Liver (tissue), 9 donors: Measurements from ENCODE around the gene CBLL1. TPM values are rescaled to one million over a fixed set of nuclear protein-coding genes. Genes with fewer than 3 reads are reported as not detected.

Experiments
- DNase-seq: peaks from one replicate; pipeline ENCODE4 v3.0.0-alpha.2; 2017; ENCODE audit warnings: low spot score
- H3K27ac ChIP-seq, 2 donors: one replicate each; pipeline ENCODE4 v1.7.0; 2013; ENCODE audit warnings: inconsistent platforms in 2 of 2, low read length in 2 of 2, control low read depth in 1 of 2, low read depth in 1 of 2, mild to moderate bottlenecking in 1 of 2
- H3K27me3 ChIP-seq, 4 donors: one replicate each; pipeline versions ENCODE4 v1.6.1 to v1.7.0; 2013; ENCODE audit warnings: low read length in 3 of 4, inconsistent platforms in 1 of 4, mild to moderate bottlenecking in 1 of 4, moderate library complexity in 1 of 4; ENCODE audit not compliant: control insufficient read depth in 4 of 4, insufficient read depth in 4 of 4
- H3K36me3 ChIP-seq, 4 donors: one replicate each; pipeline versions ENCODE4 v1.6.1 to v1.7.0; 2013; ENCODE audit warnings: low read length in 3 of 4, mild to moderate bottlenecking in 3 of 4, low read depth in 1 of 4, moderate library complexity in 1 of 4; ENCODE audit not compliant: control insufficient read depth in 4 of 4, insufficient read depth in 3 of 4
- H3K4me1 ChIP-seq, 4 donors: one replicate each; pipeline versions ENCODE4 v1.6.1 to v1.7.0; 2013; ENCODE audit warnings: low read length in 3 of 4, mild to moderate bottlenecking in 3 of 4, moderate library complexity in 1 of 4; ENCODE audit not compliant: control insufficient read depth in 4 of 4, insufficient read depth in 4 of 4
- H3K4me3 ChIP-seq, 3 donors: one replicate each; pipeline versions ENCODE4 v1.6.1 to v1.7.0; 2013; ENCODE audit warnings: low read length in 3 of 3, control low read depth in 1 of 3, low read depth in 1 of 3, mild to moderate bottlenecking in 1 of 3
- H3K9ac ChIP-seq, 2 donors: one replicate each; pipeline ENCODE4 v1.7.0; 2013; ENCODE audit warnings: low read length in 2 of 2, mild to moderate bottlenecking in 2 of 2, moderate library complexity in 2 of 2, control low read depth in 1 of 2, low read depth in 1 of 2
- H3K9me3 ChIP-seq, 4 donors: one replicate each; pipeline versions ENCODE4 v1.6.1 to v1.7.0; 2013; ENCODE audit warnings: low read length in 3 of 4; ENCODE audit not compliant: control insufficient read depth in 4 of 4
- EGR1 ChIP-seq, 2 donors: IDR thresholded peaks; 2 replicates each; pipeline ENCODE4 v1.6.1; 2016 to 2018; ENCODE audit warnings: antibody characterized with exemption in 2 of 2, low read depth in 2 of 2
- FOXA1 ChIP-seq: IDR thresholded peaks from 2 replicates; pipeline ENCODE4 v1.6.1; 2016; ENCODE audit warnings: antibody characterized with exemption
- FOXA2 ChIP-seq: IDR thresholded peaks from 2 replicates; pipeline ENCODE4 v1.6.1; 2016; ENCODE audit warnings: antibody characterized with exemption
- GABPA ChIP-seq, 2 donors: IDR thresholded peaks in 1 of 2; conservative IDR thresholded peaks in 1 of 2; 2 replicates each; pipeline ENCODE4 v1.6.1; 2016; ENCODE audit warnings: antibody characterized with exemption in 2 of 2, mild to moderate bottlenecking in 1 of 2, moderate library complexity in 1 of 2
- HNF4A ChIP-seq, 2 donors: conservative IDR thresholded peaks; 2 replicates each; pipeline ENCODE4 v1.6.1; 2016; ENCODE audit warnings: antibody characterized with exemption in 2 of 2, mild to moderate bottlenecking in 2 of 2
- HNF4G ChIP-seq: IDR thresholded peaks from 2 replicates; pipeline ENCODE4 v1.6.1; 2016; ENCODE audit warnings: antibody characterized with exemption
- JUND ChIP-seq, 2 donors: IDR thresholded peaks; 2 replicates each; pipeline ENCODE4 v1.6.1; 2016; ENCODE audit warnings: antibody characterized with exemption in 2 of 2
- NR2F2 ChIP-seq: IDR thresholded peaks from 2 replicates; pipeline ENCODE4 v1.6.1; 2016; ENCODE audit warnings: antibody characterized with exemption
- RAD21 ChIP-seq, 2 donors: IDR thresholded peaks; 2 replicates each; pipeline ENCODE4 v1.6.1; 2016; ENCODE audit warnings: antibody characterized with exemption in 2 of 2, mild to moderate bottlenecking in 2 of 2
- RXRA ChIP-seq, 2 donors: IDR thresholded peaks; 2 replicates each; pipeline ENCODE4 v1.6.1; 2017 to 2018; ENCODE audit warnings: antibody characterized with exemption in 2 of 2, mild to moderate bottlenecking in 1 of 2
- SP1 ChIP-seq: IDR thresholded peaks from 2 replicates; pipeline ENCODE4 v1.6.1; 2018; ENCODE audit warnings: antibody characterized with exemption, mild to moderate bottlenecking
- TAF1 ChIP-seq: conservative IDR thresholded peaks from 2 replicates; pipeline ENCODE4 v1.6.1; 2016; ENCODE audit warnings: antibody characterized with exemption, mild to moderate bottlenecking
- YY1 ChIP-seq: IDR thresholded peaks from 2 replicates; pipeline ENCODE4 v1.6.1; 2016; ENCODE audit warnings: antibody characterized with exemption, mild to moderate bottlenecking
- WGBS: extraction: QIAGEN DNeasy Blood & Tissue Kit; methylation state at CpG from one replicate; pipeline ENCODE4 v1.1.7; 2013; 5-methylcytosine and 5-hydroxymethylcytosine counted together
- polyA plus RNA-seq, 2 donors: library from polyadenylated mRNA; stranded (reverse) in 1 of 2; unstranded in 1 of 2; fragments of 200-250 nt in 1 of 2; fragments of >200 nt in 1 of 2; fragmentation: Nextera tagmentation in 1 of 2; extraction: Ambion mirVana in 1 of 2; gene quantifications; one replicate each; pipeline versions ENCODE4 v1.2.1 to v1.2.3, GENCODE V29; 2013 to 2015
- total RNA-seq, 2 donors: library from RNA; depleted of rRNA; stranded (reverse); fragments of >200 nt; gene quantifications; one replicate each; pipeline ENCODE4 v1.2.3, GENCODE V29; 2014
- TF ChIP-seq, protein P1 (sequence below): IDR thresholded peaks from 2 replicates; pipeline ENCODE4 v1.6.1; 2016; ENCODE audit warnings: antibody characterized with exemption
- TF ChIP-seq, protein P2 (sequence below): IDR thresholded peaks from 2 replicates; pipeline ENCODE4 v1.6.1; 2016; ENCODE audit warnings: antibody characterized with exemption, mild to moderate bottlenecking
- TF ChIP-seq, protein P3 (sequence below): IDR thresholded peaks from 2 replicates; pipeline ENCODE4 v1.6.1; 2016; ENCODE audit warnings: antibody characterized with exemption
- TF ChIP-seq, protein P4 (sequence below): fragments of 150-350 bp; IDR thresholded peaks from 2 replicates; pipeline ENCODE4 v1.5.1; 2017; ENCODE audit warnings: improper control_type of control experiment, low read depth, low read length; ENCODE audit not compliant: missing input control
- donor health status: healthy.
- donor health status: healthy.
- donor health status: healthy.
- donor health status: healthy.
- donor health status: healthy.

CBLL1 gene
- total and polyA plus RNA-seq, 4 donors = 5.2 to 17.0 (median 10.0) TPM

DNA sequence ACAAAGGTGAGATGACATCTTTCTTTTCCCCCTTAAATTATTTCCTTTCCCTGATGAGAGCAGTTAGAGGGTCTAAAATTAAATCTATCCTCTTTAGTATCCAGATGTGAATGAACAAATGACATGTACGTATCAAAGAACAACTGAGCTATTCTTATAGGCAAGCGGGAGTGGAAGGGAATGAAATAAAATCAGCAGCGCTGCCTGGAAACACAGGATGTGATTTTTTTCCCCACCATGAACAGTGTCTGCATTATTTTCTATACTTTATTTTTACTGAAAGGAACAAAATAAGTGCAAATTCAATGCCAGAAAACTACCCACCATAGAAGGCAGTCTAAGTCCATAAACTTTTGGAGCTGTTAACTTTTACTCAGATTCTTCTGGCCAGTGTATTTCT lies 42.8 kb upstream of the CBLL1 start:
- Histone ChIP-seq H3K9ac (no peak overlapping the region), H3K4me3 (no peak overlapping the region), H3K9me3 (no peaks in the 10 kb centered on the region), H3K27ac (no peak overlapping the region), H3K27me3 (peaks cover 0 to under 1% (median 0%) of the 10 kb centered on the region in 4 donors), H3K36me3 (no peaks in the 10 kb centered on the region), H3K4me1 (no peaks in the 10 kb centered on the region)
- TF ChIP-seq JUND (IDR thresholded peaks at IDR 0.05) (no peak), SP1 (no peak), TAF1 (no peak), RXRA (IDR thresholded peaks at IDR 0.05) (no peak), NR2F2 (no peak), RAD21 (IDR thresholded peaks at IDR 0.05) (no peak)
- TF ChIP-seq, protein P1, sequence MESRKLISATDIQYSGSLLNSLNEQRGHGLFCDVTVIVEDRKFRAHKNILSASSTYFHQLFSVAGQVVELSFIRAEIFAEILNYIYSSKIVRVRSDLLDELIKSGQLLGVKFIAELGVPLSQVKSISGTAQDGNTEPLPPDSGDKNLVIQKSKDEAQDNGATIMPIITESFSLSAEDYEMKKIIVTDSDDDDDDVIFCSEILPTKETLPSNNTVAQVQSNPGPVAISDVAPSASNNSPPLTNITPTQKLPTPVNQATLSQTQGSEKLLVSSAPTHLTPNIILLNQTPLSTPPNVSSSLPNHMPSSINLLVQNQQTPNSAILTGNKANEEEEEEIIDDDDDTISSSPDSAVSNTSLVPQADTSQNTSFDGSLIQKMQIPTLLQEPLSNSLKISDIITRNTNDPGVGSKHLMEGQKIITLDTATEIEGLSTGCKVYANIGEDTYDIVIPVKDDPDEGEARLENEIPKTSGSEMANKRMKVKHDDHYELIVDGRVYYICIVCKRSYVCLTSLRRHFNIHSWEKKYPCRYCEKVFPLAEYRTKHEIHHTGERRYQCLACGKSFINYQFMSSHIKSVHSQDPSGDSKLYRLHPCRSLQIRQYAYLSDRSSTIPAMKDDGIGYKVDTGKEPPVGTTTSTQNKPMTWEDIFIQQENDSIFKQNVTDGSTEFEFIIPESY = no peak
- TF ChIP-seq, protein P2, sequence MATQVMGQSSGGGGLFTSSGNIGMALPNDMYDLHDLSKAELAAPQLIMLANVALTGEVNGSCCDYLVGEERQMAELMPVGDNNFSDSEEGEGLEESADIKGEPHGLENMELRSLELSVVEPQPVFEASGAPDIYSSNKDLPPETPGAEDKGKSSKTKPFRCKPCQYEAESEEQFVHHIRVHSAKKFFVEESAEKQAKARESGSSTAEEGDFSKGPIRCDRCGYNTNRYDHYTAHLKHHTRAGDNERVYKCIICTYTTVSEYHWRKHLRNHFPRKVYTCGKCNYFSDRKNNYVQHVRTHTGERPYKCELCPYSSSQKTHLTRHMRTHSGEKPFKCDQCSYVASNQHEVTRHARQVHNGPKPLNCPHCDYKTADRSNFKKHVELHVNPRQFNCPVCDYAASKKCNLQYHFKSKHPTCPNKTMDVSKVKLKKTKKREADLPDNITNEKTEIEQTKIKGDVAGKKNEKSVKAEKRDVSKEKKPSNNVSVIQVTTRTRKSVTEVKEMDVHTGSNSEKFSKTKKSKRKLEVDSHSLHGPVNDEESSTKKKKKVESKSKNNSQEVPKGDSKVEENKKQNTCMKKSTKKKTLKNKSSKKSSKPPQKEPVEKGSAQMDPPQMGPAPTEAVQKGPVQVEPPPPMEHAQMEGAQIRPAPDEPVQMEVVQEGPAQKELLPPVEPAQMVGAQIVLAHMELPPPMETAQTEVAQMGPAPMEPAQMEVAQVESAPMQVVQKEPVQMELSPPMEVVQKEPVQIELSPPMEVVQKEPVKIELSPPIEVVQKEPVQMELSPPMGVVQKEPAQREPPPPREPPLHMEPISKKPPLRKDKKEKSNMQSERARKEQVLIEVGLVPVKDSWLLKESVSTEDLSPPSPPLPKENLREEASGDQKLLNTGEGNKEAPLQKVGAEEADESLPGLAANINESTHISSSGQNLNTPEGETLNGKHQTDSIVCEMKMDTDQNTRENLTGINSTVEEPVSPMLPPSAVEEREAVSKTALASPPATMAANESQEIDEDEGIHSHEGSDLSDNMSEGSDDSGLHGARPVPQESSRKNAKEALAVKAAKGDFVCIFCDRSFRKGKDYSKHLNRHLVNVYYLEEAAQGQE = no peak
- 85% methylated on average over 3 of the region's 3 CpGs for WGBS
- no peak for DNase-seq

DNA sequence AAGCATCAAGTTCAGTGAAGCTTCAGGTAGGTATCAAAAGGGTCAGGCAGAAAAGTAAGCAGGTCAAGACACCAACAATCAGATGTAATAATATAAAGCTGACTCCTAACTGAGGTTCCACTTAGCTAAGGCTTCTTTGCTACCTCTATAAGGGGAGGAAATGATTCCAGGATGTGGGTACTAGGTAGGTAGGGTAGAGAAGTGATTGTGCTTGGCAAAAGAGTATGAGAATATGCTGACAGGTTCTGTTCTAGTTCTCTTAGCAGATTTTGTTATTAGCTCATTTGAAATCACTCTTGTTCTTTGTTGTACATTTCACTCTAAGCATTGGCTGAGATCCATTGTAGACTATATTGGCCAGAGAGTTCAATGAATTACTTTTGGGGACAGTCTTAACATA lies 40.7 kb upstream of the CBLL1 start:
- Histone ChIP-seq H3K36me3 (no peaks in the 10 kb centered on the region), H3K27me3 (peaks cover 0 to 2% (median 0%) of the 10 kb centered on the region in 4 donors), H3K9ac (no peak overlapping the region), H3K4me1 (no peaks in the 10 kb centered on the region), H3K9me3 (no peaks in the 10 kb centered on the region), H3K4me3 (no peak overlapping the region), H3K27ac (no peak overlapping the region)
- TF ChIP-seq JUND (IDR thresholded peaks at IDR 0.05) (no peak), GABPA (IDR thresholded peaks at IDR 0.05 in 1 of 2, conservative IDR thresholded peaks at IDR 0.05 in 1 of 2) (no peak), NR2F2 (no peak), SP1 (no peak), TAF1 (no peak), HNF4A (conservative IDR thresholded peaks at IDR 0.05) (no peak), EGR1 (IDR thresholded peaks at IDR 0.05; ENCODE audit: low read depth in 2 of 2) (no peak), RAD21 (IDR thresholded peaks at IDR 0.05) (no peak), YY1 (no peak), HNF4G (no peak), FOXA2 (no peak), FOXA1 (no peak)
- TF ChIP-seq, protein P1 = no peak
- TF ChIP-seq, protein P3, sequence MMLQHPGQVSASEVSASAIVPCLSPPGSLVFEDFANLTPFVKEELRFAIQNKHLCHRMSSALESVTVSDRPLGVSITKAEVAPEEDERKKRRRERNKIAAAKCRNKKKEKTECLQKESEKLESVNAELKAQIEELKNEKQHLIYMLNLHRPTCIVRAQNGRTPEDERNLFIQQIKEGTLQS = no peak
- TF ChIP-seq, protein P4, sequence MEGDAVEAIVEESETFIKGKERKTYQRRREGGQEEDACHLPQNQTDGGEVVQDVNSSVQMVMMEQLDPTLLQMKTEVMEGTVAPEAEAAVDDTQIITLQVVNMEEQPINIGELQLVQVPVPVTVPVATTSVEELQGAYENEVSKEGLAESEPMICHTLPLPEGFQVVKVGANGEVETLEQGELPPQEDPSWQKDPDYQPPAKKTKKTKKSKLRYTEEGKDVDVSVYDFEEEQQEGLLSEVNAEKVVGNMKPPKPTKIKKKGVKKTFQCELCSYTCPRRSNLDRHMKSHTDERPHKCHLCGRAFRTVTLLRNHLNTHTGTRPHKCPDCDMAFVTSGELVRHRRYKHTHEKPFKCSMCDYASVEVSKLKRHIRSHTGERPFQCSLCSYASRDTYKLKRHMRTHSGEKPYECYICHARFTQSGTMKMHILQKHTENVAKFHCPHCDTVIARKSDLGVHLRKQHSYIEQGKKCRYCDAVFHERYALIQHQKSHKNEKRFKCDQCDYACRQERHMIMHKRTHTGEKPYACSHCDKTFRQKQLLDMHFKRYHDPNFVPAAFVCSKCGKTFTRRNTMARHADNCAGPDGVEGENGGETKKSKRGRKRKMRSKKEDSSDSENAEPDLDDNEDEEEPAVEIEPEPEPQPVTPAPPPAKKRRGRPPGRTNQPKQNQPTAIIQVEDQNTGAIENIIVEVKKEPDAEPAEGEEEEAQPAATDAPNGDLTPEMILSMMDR = no peak
- DNase-seq = no peak
